T-cell (primary cell): Measurements from ENCODE around the gene C1QTNF6. TPM values are rescaled to one million over a fixed set of nuclear protein-coding genes. Genes with fewer than 3 reads are reported as not detected.

Experiments
- ATAC-seq, 4 experiments: fragments of 200-7000 bp in 3 of 4; fragments of 150-1000 bp in 1 of 4; cut with Tn5 transposase; replicated peaks in 1 of 4; 1 replicate in 3 of 4; 2 replicates in 1 of 4; pipeline ENCODE4 v1.10.0; 2021; ENCODE audit warnings: moderate library complexity in 3 of 4, mild to moderate bottlenecking in 2 of 4, moderate number of reproducible peaks in 1 of 4
- CTCF ChIA-PET, 2 donors: fragments of 300-600 bp; sonication (Branson Sonifier 250); formaldehyde crosslinking; loops; one replicate each; lab custom pipeline; 2022; ENCODE audit warnings: antibody characterized with exemption in 2 of 2; lab: Charles Lee
- POLR2A ChIA-PET, 2 donors: fragments of 300-600 bp; sonication (Branson Sonifier 250); formaldehyde crosslinking; loops; one replicate each; lab custom pipeline; 2022; ENCODE audit warnings: antibody characterized with exemption in 2 of 2; lab: Charles Lee
- DNase-seq, 35 experiments: peaks; one replicate each; pipeline versions ENCODE4 v3.0.0 to v3.0.0-alpha.2; 2013 to 2023
- H3K27ac ChIP-seq: one replicate; pipeline ENCODE4 v1.5.1; 2013; ENCODE audit warnings: low read length
- H3K27me3 ChIP-seq, 2 experiments: replicated peaks in 1 of 2; 1 replicate in 1 of 2; 2 replicates in 1 of 2; pipeline versions ENCODE4 v1.6.1 to v1.7.0; 2013; ENCODE audit warnings: low read length in 1 of 2, mixed read lengths in 1 of 2; ENCODE audit not compliant: control insufficient read depth in 2 of 2, insufficient read depth in 2 of 2; ENCODE audit errors: extremely low read depth in 1 of 2
- H3K36me3 ChIP-seq, 2 donors: 1 replicate in 1 of 2; 2 replicates in 1 of 2; pipeline versions ENCODE4 v1.6.1 to v1.7.0; 2013; ENCODE audit warnings: low read length in 1 of 2; ENCODE audit not compliant: control insufficient read depth in 2 of 2, insufficient read depth in 1 of 2; ENCODE audit errors: extremely low read depth in 1 of 2
- H3K4me1 ChIP-seq, 2 experiments: 1 replicate in 1 of 2; 2 replicates in 1 of 2; pipeline versions ENCODE4 v1.6.1 to v1.7.0; 2013; ENCODE audit warnings: low read length in 2 of 2, mixed read lengths in 1 of 2; ENCODE audit not compliant: insufficient read depth in 2 of 2, control insufficient read depth in 1 of 2; ENCODE audit errors: extremely low read depth in 1 of 2
- H3K4me3 ChIP-seq, 2 donors: 1 replicate in 1 of 2; 2 replicates in 1 of 2; pipeline versions ENCODE4 v1.5.1 to v1.7.0; 2013; ENCODE audit warnings: mild to moderate bottlenecking in 2 of 2, low read length in 1 of 2, moderate library complexity in 1 of 2; ENCODE audit not compliant: control insufficient read depth in 1 of 2; ENCODE audit errors: extremely low read depth in 1 of 2
- H3K9me3 ChIP-seq: 2 replicates; pipeline ENCODE4 v1.7.0; 2013
- H3K27ac Mint-ChIP-seq, 2 donors: one replicate each; pipeline ENCODE4 v1.8.0; 2020 to 2021; ENCODE audit warnings: mild to moderate bottlenecking in 2 of 2, mixed read lengths in 2 of 2
- H3K27me3 Mint-ChIP-seq, 2 donors: one replicate each; pipeline ENCODE4 v1.8.0; 2021 to 2022; ENCODE audit warnings: mixed read lengths in 2 of 2
- H3K36me3 Mint-ChIP-seq: one replicate; pipeline ENCODE4 v1.8.0; 2021; ENCODE audit warnings: mixed read lengths
- H3K4me1 Mint-ChIP-seq, 3 donors: one replicate each; pipeline ENCODE4 v1.8.0; 2020 to 2022; ENCODE audit warnings: mixed read lengths in 3 of 3, mild to moderate bottlenecking in 1 of 3
- H3K4me3 Mint-ChIP-seq, 3 donors: one replicate each; pipeline ENCODE4 v1.8.0; 2020 to 2022; ENCODE audit warnings: mild to moderate bottlenecking in 3 of 3, mixed read lengths in 3 of 3, moderate library complexity in 3 of 3
- H3K9me3 Mint-ChIP-seq, 3 donors: one replicate each; pipeline ENCODE4 v1.8.0; 2020 to 2022; ENCODE audit warnings: mixed read lengths in 3 of 3
- WGBS: methylation state at CpG from one replicate; pipeline ENCODE4 v1.1.5; 2013; ENCODE audit warnings: missing lambda C conversion rate; ENCODE audit not compliant: insufficient coverage; 5-methylcytosine and 5-hydroxymethylcytosine counted together
- total RNA-seq, 35 experiments: library from RNA in 6 of 35; stranded (reverse) in 6 of 35; fragments of 120-200 nt in 1 of 35; gene quantifications; one replicate each; pipeline versions ENCODE4 v1.2.1 to v1.2.4 and lab custom pipeline; 2013 to 2026

C1QTNF6 gene
- total RNA-seq, 5 donors from 2014 or later (not counting 1 experiment from before 2014, with no cell fraction given): 9.0 to 26.4 (median 22.0) TPM

GRCh38 chr22:37151401-37151800 lies 36.6 kb downstream of the C1QTNF6 start:
- H3K36me3 Mint-ChIP-seq: peaks cover 7% of the 10 kb centered on the region
- peaks cover 0 to 3% of the 10 kb centered on the region in 2 experiments for H3K27me3 ChIP-seq
- peaks cover 10 to 43% of the 10 kb centered on the region in 2 experiments for H3K4me1 ChIP-seq
- ChIA-PET CTCF (interaction anchor here in 1 of 2 donors (1.2 to 4.7 kb wide), 4 partner anchors 11 to 74 kb away, joined by 3 to 49 read pairs (median 12); no protein-coding TSS in a partner anchor), POLR2A (interaction anchor here in 1 of 2 donors (3.3 kb wide), 1 partner anchor 29 kb away, joined by 10 read pairs; no protein-coding TSS in a partner anchor)
- peak overlapping the region; percentile 94 for H3K27ac ChIP-seq
- ATAC-seq (no peak), DNase-seq (no peak)
- H3K4me3 Mint-ChIP-seq: no peak overlapping the region
- H3K9me3 ChIP-seq: no peaks in the 10 kb centered on the region
- no peak overlapping the region for H3K4me3 ChIP-seq
- peaks cover 49 to 61% (median 60%) of the 10 kb centered on the region in 3 donors for H3K4me1 Mint-ChIP-seq
- H3K9me3 Mint-ChIP-seq: no peaks in the 10 kb centered on the region
- peaks cover 0 to 3% of the 10 kb centered on the region in 2 donors for H3K36me3 ChIP-seq
- peak overlapping the region; percentile 78 to 98 for H3K27ac Mint-ChIP-seq
- H3K27me3 Mint-ChIP-seq: no peaks in the 10 kb centered on the region

- ChIA-PET POLR2A (interaction anchor here (0.6 to 3.3 kb wide), 4 partner anchors 12 to 45 kb away, joined by 3 to 10 read pairs (median 6); no protein-coding TSS in a partner anchor), CTCF (interaction anchor here in 1 of 2 donors (0.6 to 4.7 kb wide), 7 partner anchors 12 to 110 kb away, joined by 3 to 49 read pairs (median 4); no protein-coding TSS in a partner anchor)
- Mint-ChIP-seq H3K9me3 (no peaks in the 10 kb centered on the region), H3K27ac (peak overlapping the region; percentile 78 to 98), H3K27me3 (no peaks in the 10 kb centered on the region), H3K4me1 (peaks cover 56 to 67% (median 63%) of the 10 kb centered on the region in 3 donors), H3K4me3 (peak overlapping the region in 2 of 3 donors; percentile 18 to 75), H3K36me3 (peaks cover 13% of the 10 kb centered on the region)
- Histone ChIP-seq H3K27me3 (no peaks in the 10 kb centered on the region), H3K4me3 (no peak overlapping the region), H3K36me3 (peaks cover 0 to 3% of the 10 kb centered on the region in 2 donors), H3K4me1 (peaks cover 11 to 46% of the 10 kb centered on the region in 2 experiments), H3K9me3 (no peaks in the 10 kb centered on the region), H3K27ac (peak overlapping the region; percentile 94)
- DNase-seq (no peak), ATAC-seq (no peak)
These were observed 37.3 kb downstream of the C1QTNF6 start for GRCh38 chr22:37150701-37151100.

GRCh38 chr22:37148742-37149665 lies 39.0 kb downstream of the C1QTNF6 start:
- Mint-ChIP-seq H3K9me3 (no peaks in the 10 kb centered on the region), H3K36me3 (peaks cover 16% of the 10 kb centered on the region), H3K27ac (peak overlapping the region; percentile 96 to 98), H3K4me3 (peak overlapping the region; percentile 75 to 93 (median 87)), H3K27me3 (no peaks in the 10 kb centered on the region), H3K4me1 (peaks cover 65 to 73% (median 72%) of the 10 kb centered on the region in 3 donors)
- Histone ChIP-seq H3K9me3 (no peaks in the 10 kb centered on the region), H3K27me3 (no peaks in the 10 kb centered on the region), H3K36me3 (peaks cover 3 to 13% of the 10 kb centered on the region in 2 donors), H3K27ac (peak overlapping the region; percentile 94), H3K4me1 (peaks cover 11 to 58% of the 10 kb centered on the region in 2 experiments), H3K4me3 (peak overlapping the region; percentile 56 to 96)
- DNase-seq (peak in 1 of 35 experiments; percentile 20), ATAC-seq (peak in 2 of 4 experiments; percentile 12 to 18)
- 9% methylated on average over 6 of the region's 17 CpGs for WGBS
- POLR2A ChIA-PET: interaction anchor here (0.5 to 3.3 kb wide), 8 partner anchors 27 to 343 kb away, joined by 3 to 10 read pairs (median 6); no protein-coding TSS in a partner anchor
- CTCF ChIA-PET: interaction anchor here in 1 of 2 donors (0.7 to 4.7 kb wide), 6 partner anchors 13 to 373 kb away, joined by 3 to 49 read pairs (median 12); partner anchors contain the start of gene IFT27

GRCh38 chr22:37148031-37148651 lies 39.9 kb downstream of the C1QTNF6 start:
- peak; percentile 20 to 38 (median 25) for ATAC-seq
- H3K4me3 ChIP-seq: peak overlapping the region; percentile 35 to 96
- POLR2A ChIA-PET: interaction anchor here (1.5 to 3.3 kb wide), 3 partner anchors 26 to 68 kb away, joined by 8 to 10 read pairs (median 9); no protein-coding TSS in a partner anchor
- peaks cover 11 to 67% of the 10 kb centered on the region in 2 experiments for H3K4me1 ChIP-seq
- Mint-ChIP-seq H3K4me1 (peaks cover 69 to 77% (median 77%) of the 10 kb centered on the region in 3 donors), H3K9me3 (no peaks in the 10 kb centered on the region), H3K27ac (peak overlapping the region; percentile 96 to 98), H3K36me3 (peaks cover 24% of the 10 kb centered on the region), H3K27me3 (no peaks in the 10 kb centered on the region), H3K4me3 (peak overlapping the region; percentile 75 to 93 (median 87))
- 4% methylated on average over 16 of the region's 17 CpGs for WGBS
- CTCF ChIA-PET: interaction anchor here in 1 of 2 donors (3.9 to 4.7 kb wide), 3 partner anchors 14 to 68 kb away, joined by 20 to 49 read pairs (median 32); no protein-coding TSS in a partner anchor
- peaks cover 6 to 21% of the 10 kb centered on the region in 2 donors for H3K36me3 ChIP-seq
- H3K27ac ChIP-seq: peak overlapping the region; percentile 94
- H3K9me3 ChIP-seq: no peaks in the 10 kb centered on the region
- no peaks in the 10 kb centered on the region for H3K27me3 ChIP-seq
- peak in 15 of 35 experiments; percentile 22 to 58 (median 33) for DNase-seq

- Histone ChIP-seq H3K27me3 (no peaks in the 10 kb centered on the region), H3K4me1 (peaks cover 11 to 74% of the 10 kb centered on the region in 2 experiments), H3K27ac (peak overlapping the region; percentile 94), H3K36me3 (peaks cover 8 to 29% of the 10 kb centered on the region in 2 donors), H3K4me3 (peak overlapping the region; percentile 35 to 96), H3K9me3 (no peaks in the 10 kb centered on the region)
- POLR2A ChIA-PET: interaction anchor here (0.6 to 2.2 kb wide), 5 partner anchors 25 to 1019 kb away, joined by 3 to 9 read pairs (median 8); no protein-coding TSS in a partner anchor
- DNase-seq (peak in 1 of 35 experiments; percentile 54), ATAC-seq (no peak)
- Mint-ChIP-seq H3K27me3 (no peaks in the 10 kb centered on the region), H3K4me3 (peak overlapping the region; percentile 75 to 93 (median 87)), H3K9me3 (no peaks in the 10 kb centered on the region), H3K27ac (peak overlapping the region; percentile 96 to 98), H3K4me1 (peaks cover 74 to 83% (median 79%) of the 10 kb centered on the region in 3 donors), H3K36me3 (peaks cover 32% of the 10 kb centered on the region)
- 31% methylated on average over 8 of the region's 12 CpGs for whole genome bisulfite sequencing
- CTCF ChIA-PET: interaction anchor here in 1 of 2 donors (3.9 to 4.7 kb wide), 2 partner anchors 25 to 68 kb away, joined by 32 to 49 read pairs; no protein-coding TSS in a partner anchor
These were observed 40.7 kb downstream of the C1QTNF6 start for GRCh38 chr22:37147186-37147990.
